Melanocyte of skin (primary cell): Measurements from ENCODE around the gene C11orf87. TPM values are rescaled to one million over a fixed set of nuclear protein-coding genes. Genes with fewer than 3 reads are reported as not detected.

Source experiments
- total RNA-seq, 2 donors: library from RNA; depleted of rRNA; stranded (reverse); fragments of >200 nt; gene quantifications; 2 replicates each; pipeline ENCODE4 v1.2.3, GENCODE V29; 2012

C11orf87 gene
- total RNA-seq: not detected

DNA sequence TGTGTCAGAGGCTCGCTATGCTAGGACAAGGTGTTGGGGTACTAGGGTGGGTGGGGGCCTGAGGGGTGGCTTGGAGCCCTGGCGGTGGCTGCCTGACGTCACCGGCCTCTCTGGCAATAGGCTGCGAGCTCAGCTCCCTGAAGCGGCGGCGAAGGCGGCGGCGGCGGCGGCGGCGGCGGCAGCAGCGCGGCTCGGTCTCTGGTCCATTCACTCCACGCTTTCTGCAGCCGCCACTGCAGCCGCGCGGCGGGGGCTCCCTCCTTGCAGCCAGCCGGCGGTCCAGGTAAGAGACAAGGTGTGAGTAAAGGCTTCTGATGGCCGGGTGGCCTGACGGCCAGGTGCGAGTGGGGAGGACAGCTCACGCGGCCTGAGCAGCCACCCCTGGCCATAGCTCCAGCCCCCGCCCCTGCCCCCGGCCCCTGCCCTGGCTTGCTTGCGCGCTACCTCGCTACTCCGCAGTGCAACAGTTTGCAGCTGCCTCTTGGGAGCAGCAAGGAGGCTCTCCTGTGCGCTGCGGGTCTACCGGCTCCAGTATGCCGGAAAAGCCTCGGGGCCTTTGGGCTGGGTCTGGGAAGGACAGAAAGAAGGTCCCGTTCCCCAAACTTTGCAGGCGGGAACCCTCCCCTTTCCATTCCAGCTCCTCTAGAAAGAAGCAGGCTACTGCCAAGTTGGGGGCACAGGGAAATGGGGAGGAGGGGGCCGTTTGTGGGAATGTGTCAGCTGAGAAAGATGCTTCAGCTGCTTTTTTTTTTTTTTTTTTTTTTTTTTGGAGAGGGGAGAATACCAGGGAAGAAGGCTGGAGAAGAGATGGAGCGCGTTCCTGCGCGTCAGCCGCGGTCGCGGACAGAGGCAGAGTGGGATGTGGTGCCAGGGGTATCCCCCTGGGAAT, at the start of gene C11orf87:
C11orf87 (plus strand) TSS at position 210 of the 889 bp plus-strand sequence. CDS start 1,444 bp downstream, outside the sequence.

